ENCODE measurements around the gene MID1IP1.

The MID1IP1 gene

DNA sequence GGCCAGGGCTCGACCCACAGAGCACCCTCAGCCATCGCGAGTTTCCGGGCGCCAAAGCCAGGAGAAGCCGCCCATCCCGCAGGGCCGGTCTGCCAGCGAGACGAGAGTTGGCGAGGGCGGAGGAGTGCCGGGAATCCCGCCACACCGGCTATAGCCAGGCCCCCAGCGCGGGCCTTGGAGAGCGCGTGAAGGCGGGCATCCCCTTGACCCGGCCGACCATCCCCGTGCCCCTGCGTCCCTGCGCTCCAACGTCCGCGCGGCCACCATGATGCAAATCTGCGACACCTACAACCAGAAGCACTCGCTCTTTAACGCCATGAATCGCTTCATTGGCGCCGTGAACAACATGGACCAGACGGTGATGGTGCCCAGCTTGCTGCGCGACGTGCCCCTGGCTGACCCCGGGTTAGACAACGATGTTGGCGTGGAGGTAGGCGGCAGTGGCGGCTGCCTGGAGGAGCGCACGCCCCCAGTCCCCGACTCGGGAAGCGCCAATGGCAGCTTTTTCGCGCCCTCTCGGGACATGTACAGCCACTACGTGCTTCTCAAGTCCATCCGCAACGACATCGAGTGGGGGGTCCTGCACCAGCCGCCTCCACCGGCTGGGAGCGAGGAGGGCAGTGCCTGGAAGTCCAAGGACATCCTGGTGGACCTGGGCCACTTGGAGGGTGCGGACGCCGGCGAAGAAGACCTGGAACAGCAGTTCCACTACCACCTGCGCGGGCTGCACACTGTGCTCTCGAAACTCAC, 3.6 kb downstream of the MID1IP1 start:
- TF ChIP-seq ZFX (IDR thresholded peaks at IDR 0.05; ENCODE audit: borderline replicate concordance), result no peak
- TF ChIP-seq, protein P1, sequence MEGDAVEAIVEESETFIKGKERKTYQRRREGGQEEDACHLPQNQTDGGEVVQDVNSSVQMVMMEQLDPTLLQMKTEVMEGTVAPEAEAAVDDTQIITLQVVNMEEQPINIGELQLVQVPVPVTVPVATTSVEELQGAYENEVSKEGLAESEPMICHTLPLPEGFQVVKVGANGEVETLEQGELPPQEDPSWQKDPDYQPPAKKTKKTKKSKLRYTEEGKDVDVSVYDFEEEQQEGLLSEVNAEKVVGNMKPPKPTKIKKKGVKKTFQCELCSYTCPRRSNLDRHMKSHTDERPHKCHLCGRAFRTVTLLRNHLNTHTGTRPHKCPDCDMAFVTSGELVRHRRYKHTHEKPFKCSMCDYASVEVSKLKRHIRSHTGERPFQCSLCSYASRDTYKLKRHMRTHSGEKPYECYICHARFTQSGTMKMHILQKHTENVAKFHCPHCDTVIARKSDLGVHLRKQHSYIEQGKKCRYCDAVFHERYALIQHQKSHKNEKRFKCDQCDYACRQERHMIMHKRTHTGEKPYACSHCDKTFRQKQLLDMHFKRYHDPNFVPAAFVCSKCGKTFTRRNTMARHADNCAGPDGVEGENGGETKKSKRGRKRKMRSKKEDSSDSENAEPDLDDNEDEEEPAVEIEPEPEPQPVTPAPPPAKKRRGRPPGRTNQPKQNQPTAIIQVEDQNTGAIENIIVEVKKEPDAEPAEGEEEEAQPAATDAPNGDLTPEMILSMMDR (IDR thresholded peaks at IDR 0.05), result no peak
- peak overlapping the region; percentile 88 for H3K27ac ChIP-seq

DNA sequence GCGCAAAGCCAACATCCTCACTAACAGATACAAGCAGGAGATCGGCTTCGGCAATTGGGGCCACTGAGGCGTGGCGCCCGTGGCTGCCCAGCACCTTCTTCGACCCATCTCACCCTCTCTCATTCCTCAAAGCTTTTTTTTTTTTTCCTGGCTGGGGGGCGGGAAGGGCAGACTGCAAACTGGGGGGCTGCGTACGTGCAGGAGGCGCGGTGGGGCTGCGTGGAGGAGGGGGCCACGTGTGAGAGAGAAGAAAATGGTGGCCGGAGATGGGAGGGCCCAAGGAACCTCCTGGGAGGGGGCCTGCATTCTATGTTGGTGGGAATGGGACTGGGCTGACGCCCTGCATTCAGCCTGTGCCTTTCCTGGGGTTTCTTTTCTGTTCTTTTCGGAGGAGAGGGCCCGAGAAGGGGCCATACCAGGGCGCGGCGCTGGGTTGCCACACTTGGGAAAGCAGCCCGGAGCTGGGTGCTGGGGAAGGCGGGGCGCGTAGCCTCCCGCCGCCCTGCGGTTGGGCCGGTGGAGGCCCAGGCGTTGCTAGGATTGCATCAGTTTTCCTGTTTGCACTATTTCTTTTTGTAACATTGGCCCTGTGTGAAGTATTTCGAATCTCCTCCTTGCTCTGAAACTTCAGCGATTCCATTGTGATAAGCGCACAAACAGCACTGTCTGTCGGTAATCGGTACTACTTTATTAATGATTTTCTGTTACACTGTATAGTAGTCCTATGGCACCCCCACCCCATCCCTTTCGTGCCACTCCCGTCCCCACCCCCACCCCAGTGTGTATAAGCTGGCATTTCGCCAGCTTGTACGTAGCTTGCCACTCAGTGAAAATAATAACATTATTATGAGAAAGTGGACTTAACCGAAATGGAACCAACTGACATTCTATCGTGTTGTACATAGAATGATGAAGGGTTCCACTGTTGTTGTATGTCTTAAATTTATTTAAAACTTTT, 4.5 kb downstream of the MID1IP1 start:
- H3K27ac ChIP-seq, result peak overlapping the region; percentile 88
- TF ChIP-seq, protein P1 (IDR thresholded peaks at IDR 0.05), result no peak
- TF ChIP-seq ZFX (IDR thresholded peaks at IDR 0.05; ENCODE audit: borderline replicate concordance), result no peak

DNA sequence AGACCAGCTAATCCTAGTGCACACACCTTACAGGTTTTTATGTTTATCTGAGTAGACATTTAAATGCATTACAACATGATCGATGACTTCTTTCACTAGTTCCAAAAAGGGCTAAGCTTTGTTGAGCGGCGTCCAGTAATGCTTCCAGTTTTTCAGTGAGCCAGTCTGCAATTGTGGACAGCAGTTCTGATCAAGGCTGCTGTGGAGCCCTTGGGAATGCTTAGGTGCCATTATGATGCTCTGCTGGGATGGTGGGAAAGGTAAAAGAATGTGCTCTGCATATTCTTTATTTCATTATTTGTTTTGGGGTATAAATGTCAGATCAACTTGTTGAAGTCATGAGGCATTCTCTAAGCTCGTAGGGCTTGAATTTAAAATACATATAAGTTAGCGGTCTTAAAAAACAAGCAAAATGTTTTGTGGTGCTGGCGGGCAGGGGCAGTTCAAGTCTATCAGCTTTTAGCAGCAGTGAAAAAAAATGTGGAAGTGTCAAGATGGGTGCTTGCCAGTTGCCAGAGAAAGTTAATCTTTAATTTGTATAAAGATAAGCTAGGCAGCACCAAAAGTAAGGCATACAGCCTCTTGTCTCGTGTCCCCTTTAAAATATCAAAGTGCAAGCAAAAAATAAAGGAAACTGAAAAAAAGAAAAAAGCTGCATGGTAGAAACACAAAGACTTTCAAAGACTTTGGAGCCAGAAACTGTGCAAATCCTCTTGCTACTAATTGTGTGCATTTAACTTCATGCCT, 5.8 kb downstream of the MID1IP1 start:
- H3K27ac ChIP-seq, result peak overlapping the region; percentile 88
- no peak for TF ChIP-seq ZFX (IDR thresholded peaks at IDR 0.05; ENCODE audit: borderline replicate concordance)
- TF ChIP-seq, protein P1 (IDR thresholded peaks at IDR 0.05), result no peak

- H3K27ac ChIP-seq, result peak overlapping the region; percentile 88
- TF ChIP-seq ZFX (IDR thresholded peaks at IDR 0.05; ENCODE audit: borderline replicate concordance), result no peak
- TF ChIP-seq, protein P1 (IDR thresholded peaks at IDR 0.05), result no peak
These were observed 6.6 kb downstream of the MID1IP1 start for GRCh38 chrX:38807873-38808272.

GRCh38 chrX:38811515-38812243, 10.4 kb downstream of the MID1IP1 start:
- H3K27ac ChIP-seq, result no peak overlapping the region
- TF ChIP-seq ZFX (IDR thresholded peaks at IDR 0.05; ENCODE audit: borderline replicate concordance), result no peak
- TF ChIP-seq, protein P1 (IDR thresholded peaks at IDR 0.05), result no peak

GRCh38 chrX:38816155-38816554, 14.9 kb downstream of the MID1IP1 start:
- no peak for TF ChIP-seq ZFX (IDR thresholded peaks at IDR 0.05; ENCODE audit: borderline replicate concordance)
- TF ChIP-seq, protein P1 (IDR thresholded peaks at IDR 0.05), result no peak
- no peak overlapping the region for H3K27ac ChIP-seq
